Breast epithelium (tissue), 4 donors: ENCODE measurements around the gene BCL2L12. TPM values are rescaled to one million over a fixed set of nuclear protein-coding genes. Genes with fewer than 3 reads are reported as not detected.

ENCODE experiments used
- DNase-seq, 2 donors: peaks; one replicate each; pipeline ENCODE4 v3.0.0-alpha.2; 2019; ENCODE audit warnings: low spot score in 2 of 2
- H3K27ac ChIP-seq, 2 donors: fragments of 200-600 bp; sonication (generic) in 1 of 2; one replicate each; pipeline ENCODE4 v1.5.1; 2016 to 2019; ENCODE audit warnings: mild to moderate bottlenecking in 1 of 2
- H3K27me3 ChIP-seq, 2 donors: fragments of 200-600 bp; sonication (generic) in 1 of 2; one replicate each; pipeline versions ENCODE4 v1.5.1 to v1.6.0; 2017 to 2019; ENCODE audit warnings: control low read depth in 1 of 2, mild to moderate bottlenecking in 1 of 2
- H3K36me3 ChIP-seq: fragments of 200-600 bp; one replicate; pipeline ENCODE4 v1.5.1; 2019
- H3K4me1 ChIP-seq, 2 donors: fragments of 200-600 bp; sonication (generic); one replicate each; pipeline ENCODE4 v1.5.1; 2016 to 2019; ENCODE audit warnings: control low read depth in 1 of 2
- H3K4me3 ChIP-seq, 3 donors: fragments of 200-600 bp; sonication (generic); 1 replicate in 2 of 3; 2 replicates in 1 of 3; pipeline ENCODE4 v1.5.1; 2016 to 2019; ENCODE audit warnings: mild to moderate bottlenecking in 3 of 3, moderate library complexity in 2 of 3
- H3K9me3 ChIP-seq, 2 donors: fragments of 200-600 bp; sonication (generic) in 1 of 2; one replicate each; pipeline ENCODE4 v1.5.1; 2016 to 2019; ENCODE audit warnings: control low read depth in 1 of 2
- POLR2A ChIP-seq: fragments of 450-650 bp; IDR thresholded peaks from one replicate; pipeline ENCODE4 v1.6.1; 2016; ENCODE audit warnings: antibody characterized with exemption, mild to moderate bottlenecking, moderate library complexity
- POLR2AphosphoS5 ChIP-seq, 3 donors: sonication (generic); formaldehyde crosslinking; IDR thresholded peaks; one replicate each; pipeline ENCODE4 v1.6.1; 2017; ENCODE audit warnings: antibody characterized with exemption in 3 of 3
- intact Hi-C: fragments of 100-400 bp; cut with DNase I; formaldehyde crosslinking; loops from one replicate; pipeline ENCODE4 v1.15.1; 2023; ENCODE audit warnings: low total_unique reads
- total RNA-seq, 3 donors: library from RNA; depleted of rRNA; stranded (reverse); fragments of >200 nt; gene quantifications; one replicate each; pipeline ENCODE4 v1.1.0, GENCODE V29; 2016
- TF ChIP-seq, protein P1 (sequence below), 3 donors: fragments of 450-650 bp; IDR thresholded peaks; one replicate each; pipeline ENCODE4 v1.5.1; 2016 to 2017; ENCODE audit warnings: antibody characterized with exemption in 3 of 3, mild to moderate bottlenecking in 3 of 3, moderate library complexity in 3 of 3

The BCL2L12 gene
- total RNA-seq, 3 donors from 2014 or later: 5.1 to 11.7 (median 8.5) TPM

DNA sequence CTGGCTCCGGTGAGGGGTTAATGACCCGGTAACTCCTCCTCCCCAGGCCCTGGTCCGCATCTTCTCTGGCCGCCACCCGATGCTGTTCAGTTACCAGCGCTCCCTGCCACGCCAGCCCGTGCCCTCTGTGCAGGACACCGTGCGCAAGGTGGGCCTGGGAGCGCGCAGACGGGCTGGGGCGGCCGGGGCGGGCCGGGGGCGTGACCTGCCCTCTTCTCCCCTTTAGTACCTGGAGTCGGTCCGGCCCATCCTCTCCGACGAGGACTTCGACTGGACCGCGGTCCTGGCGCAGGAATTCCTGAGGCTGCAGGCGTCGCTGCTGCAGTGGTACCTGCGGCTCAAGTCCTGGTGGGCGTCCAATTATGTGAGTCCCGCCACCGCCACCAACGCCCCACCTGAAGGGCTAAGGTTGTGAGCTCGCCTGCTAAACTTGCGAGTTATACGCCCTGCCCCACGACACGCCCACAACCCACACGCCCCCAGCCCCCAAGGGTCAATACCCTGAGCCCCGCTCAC lies 35.6 kb downstream of the BCL2L12 start:
- H3K36me3 ChIP-seq: no peaks in the 10 kb centered on the region

DNA sequence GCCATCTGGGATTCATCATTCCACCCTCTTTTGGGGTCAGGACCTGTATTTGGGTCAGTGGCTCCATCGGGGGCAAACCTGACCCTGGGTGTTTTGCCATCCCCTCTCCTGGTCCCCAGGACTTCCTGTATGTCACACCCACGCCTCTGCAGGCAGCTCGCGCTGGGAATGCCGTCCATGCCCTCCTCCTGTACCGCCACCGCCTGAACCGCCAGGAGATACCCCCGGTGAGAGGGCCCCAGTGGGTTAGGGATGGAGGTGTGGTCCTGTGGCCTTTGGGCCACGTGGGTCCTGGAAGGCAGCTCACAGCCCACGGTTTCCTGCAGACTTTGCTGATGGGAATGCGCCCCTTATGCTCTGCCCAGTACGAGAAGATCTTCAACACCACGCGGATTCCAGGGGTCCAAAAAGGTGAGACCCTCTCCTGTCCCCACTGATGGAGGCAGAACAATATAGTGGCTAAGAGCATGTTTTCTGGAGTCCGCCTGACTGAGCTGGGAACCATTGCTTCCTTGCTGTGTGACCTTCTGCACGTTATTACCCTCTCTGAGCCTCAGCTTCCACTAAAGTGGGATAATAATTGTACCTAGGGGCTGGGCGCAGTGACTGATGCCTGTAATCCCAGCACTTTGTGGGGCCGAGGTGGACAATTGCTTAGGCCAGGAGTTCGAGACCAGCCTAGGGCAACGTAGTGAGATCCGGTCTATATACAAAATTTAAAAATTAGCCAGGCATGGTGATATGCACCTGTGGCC lies 39.3 kb downstream of the BCL2L12 start:
- DNase-seq: no peak
- intact Hi-C loops: loop anchor here (2.0 kb wide), 1 partner anchor 28 kb away; no protein-coding TSS in a partner anchor
- Histone ChIP-seq H3K27ac (no peak overlapping the region), H3K4me1 (no peaks in the 10 kb centered on the region), H3K27me3 (no peaks in the 10 kb centered on the region), H3K36me3 (no peaks in the 10 kb centered on the region), H3K4me3 (no peak overlapping the region), H3K9me3 (no peaks in the 10 kb centered on the region)
- TF ChIP-seq POLR2AphosphoS5 (IDR thresholded peaks at IDR 0.05): no peak
- TF ChIP-seq POLR2A: no peak
- TF ChIP-seq, protein P1, sequence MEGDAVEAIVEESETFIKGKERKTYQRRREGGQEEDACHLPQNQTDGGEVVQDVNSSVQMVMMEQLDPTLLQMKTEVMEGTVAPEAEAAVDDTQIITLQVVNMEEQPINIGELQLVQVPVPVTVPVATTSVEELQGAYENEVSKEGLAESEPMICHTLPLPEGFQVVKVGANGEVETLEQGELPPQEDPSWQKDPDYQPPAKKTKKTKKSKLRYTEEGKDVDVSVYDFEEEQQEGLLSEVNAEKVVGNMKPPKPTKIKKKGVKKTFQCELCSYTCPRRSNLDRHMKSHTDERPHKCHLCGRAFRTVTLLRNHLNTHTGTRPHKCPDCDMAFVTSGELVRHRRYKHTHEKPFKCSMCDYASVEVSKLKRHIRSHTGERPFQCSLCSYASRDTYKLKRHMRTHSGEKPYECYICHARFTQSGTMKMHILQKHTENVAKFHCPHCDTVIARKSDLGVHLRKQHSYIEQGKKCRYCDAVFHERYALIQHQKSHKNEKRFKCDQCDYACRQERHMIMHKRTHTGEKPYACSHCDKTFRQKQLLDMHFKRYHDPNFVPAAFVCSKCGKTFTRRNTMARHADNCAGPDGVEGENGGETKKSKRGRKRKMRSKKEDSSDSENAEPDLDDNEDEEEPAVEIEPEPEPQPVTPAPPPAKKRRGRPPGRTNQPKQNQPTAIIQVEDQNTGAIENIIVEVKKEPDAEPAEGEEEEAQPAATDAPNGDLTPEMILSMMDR (IDR thresholded peaks at IDR 0.05): no peak

More for the DNA sequence above, 35.6 kb downstream of the BCL2L12 start:
- no peak overlapping the region for H3K27ac ChIP-seq
- intact Hi-C loops: no loop called here
- H3K27me3 ChIP-seq: no peaks in the 10 kb centered on the region
- no peak overlapping the region for H3K4me3 ChIP-seq
- no peaks in the 10 kb centered on the region for H3K9me3 ChIP-seq
- H3K4me1 ChIP-seq: no peaks in the 10 kb centered on the region
- no peak for TF ChIP-seq POLR2A
- TF ChIP-seq POLR2AphosphoS5 (IDR thresholded peaks at IDR 0.05): no peak
- TF ChIP-seq, protein P1 (IDR thresholded peaks at IDR 0.05): no peak
- no peak for DNase-seq

DNA sequence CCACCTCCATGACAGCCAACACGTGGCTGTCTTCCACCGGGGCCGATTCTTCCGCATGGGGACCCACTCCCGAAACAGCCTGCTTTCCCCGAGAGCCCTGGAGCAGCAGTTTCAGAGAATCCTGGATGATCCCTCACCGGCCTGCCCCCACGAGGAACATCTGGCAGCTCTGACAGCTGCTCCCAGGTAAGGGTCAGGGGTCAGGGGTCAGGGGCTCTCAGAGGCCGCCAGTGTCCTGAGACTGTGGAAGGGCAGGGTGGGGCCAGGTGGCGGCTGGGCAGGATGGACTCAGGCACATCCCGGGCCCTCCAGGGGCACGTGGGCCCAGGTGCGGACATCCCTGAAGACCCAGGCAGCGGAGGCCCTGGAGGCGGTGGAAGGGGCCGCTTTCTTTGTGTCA lies 40.2 kb downstream of the BCL2L12 start:
- Histone ChIP-seq H3K36me3 (no peaks in the 10 kb centered on the region), H3K4me1 (no peaks in the 10 kb centered on the region), H3K4me3 (no peak overlapping the region), H3K27ac (no peak overlapping the region), H3K27me3 (no peaks in the 10 kb centered on the region), H3K9me3 (no peaks in the 10 kb centered on the region)
- TF ChIP-seq POLR2AphosphoS5 (IDR thresholded peaks at IDR 0.05) (no peak), POLR2A (no peak)
- TF ChIP-seq, protein P1 (IDR thresholded peaks at IDR 0.05): no peak
- DNase-seq: no peak
- intact Hi-C loops: loop anchor here (2.0 kb wide), 1 partner anchor 27 kb away; no protein-coding TSS in a partner anchor

DNA sequence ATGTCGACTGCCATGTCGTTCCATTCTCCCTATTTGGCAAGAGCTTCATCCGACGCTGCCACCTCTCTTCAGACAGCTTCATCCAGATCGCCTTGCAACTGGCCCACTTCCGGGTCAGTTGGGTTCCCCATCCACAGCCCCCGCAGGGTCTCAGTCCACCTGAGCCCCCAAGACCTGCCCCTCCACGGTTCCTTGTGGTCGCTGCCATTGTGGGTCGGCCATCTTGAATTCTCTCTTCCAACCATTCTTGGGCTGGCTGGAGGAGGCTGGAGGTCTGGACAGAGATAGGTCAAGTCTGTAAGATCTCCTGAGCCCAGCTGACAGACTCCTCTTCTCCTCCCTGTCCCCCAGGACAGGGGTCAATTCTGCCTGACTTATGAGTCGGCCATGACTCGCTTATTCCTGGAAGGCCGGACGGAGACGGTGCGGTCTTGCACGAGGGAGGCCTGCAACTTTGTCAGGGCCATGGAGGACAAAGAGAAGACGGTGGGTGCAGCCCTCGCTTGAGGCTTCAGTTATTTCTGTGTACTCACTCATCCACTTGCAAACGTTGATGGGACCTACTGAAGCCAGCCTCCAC lies 44.7 kb downstream of the BCL2L12 start:
- H3K4me3 ChIP-seq: no peak overlapping the region
- H3K4me1 ChIP-seq: no peaks in the 10 kb centered on the region
- no peaks in the 10 kb centered on the region for H3K9me3 ChIP-seq
- no peak for DNase-seq
- no peak overlapping the region for H3K27ac ChIP-seq
- H3K36me3 ChIP-seq: no peaks in the 10 kb centered on the region
- H3K27me3 ChIP-seq: no peaks in the 10 kb centered on the region
- TF ChIP-seq POLR2AphosphoS5 (IDR thresholded peaks at IDR 0.05) (no peak), POLR2A (no peak)
- TF ChIP-seq, protein P1 (IDR thresholded peaks at IDR 0.05): no peak
- intact Hi-C loops: no loop called here

DNA sequence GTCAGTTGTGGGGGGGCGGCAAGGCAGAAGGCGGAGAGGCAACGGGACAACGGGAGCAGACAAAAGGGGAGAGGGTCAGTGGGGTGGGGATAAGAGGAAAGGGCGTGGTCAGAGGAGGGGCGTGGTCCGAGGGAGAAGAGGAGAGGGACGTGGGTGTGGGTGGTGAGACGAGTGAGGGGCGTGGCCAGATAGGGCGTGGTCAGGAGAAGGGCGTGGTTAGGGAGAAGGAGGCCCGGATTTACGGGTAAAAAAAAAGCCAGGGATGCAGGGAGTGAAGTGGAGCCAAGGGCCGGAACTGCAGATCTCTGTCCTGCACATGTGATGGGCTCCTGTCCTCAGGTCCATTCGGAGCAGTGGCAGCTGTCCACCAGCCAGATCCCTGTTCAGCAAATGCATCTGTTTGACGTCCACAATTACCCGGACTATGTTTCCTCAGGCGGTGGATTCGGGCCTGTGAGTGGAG lies 46.7 kb downstream of the BCL2L12 start:
- Histone ChIP-seq H3K27me3 (no peaks in the 10 kb centered on the region), H3K4me1 (no peaks in the 10 kb centered on the region), H3K36me3 (no peaks in the 10 kb centered on the region), H3K9me3 (no peaks in the 10 kb centered on the region), H3K4me3 (peak overlapping the region in 2 of 3 donors; percentile 23 to 49), H3K27ac (peak overlapping the region in 1 of 2 donors; percentile 38)
- TF ChIP-seq, protein P1 (IDR thresholded peaks at IDR 0.05): no peak
- TF ChIP-seq POLR2A (no peak), POLR2AphosphoS5 (IDR thresholded peaks at IDR 0.05) (no peak)
- intact Hi-C loops: no loop called here
- DNase-seq: peak in 1 of 2 donors; percentile 39
